HepG2 (cell line): Measurements from ENCODE around the gene CLDN9. TPM values are rescaled to one million over a fixed set of nuclear protein-coding genes. Genes with fewer than 3 reads are reported as not detected.

Experiments used
- ATAC-seq: fragments of 200-7000 bp; cut with Tn5 transposase; 3 replicates; pipeline ENCODE4 v1.9.1; 2020; ENCODE audit warnings: mild to moderate bottlenecking, moderate library complexity
- BruUV-seq: library from RNA; stranded (reverse); fragments of 400-500 nt; replicated peaks from 2 replicates; lab custom pipeline; 2021; lab: Mats Ljungman, UMichigan
- CTCF ChIA-PET: fragments of 300-600 bp; formaldehyde crosslinking; extraction: SDS; loops from one replicate; lab custom pipeline; 2021; ENCODE audit warnings: low total read pairs, inconsistent platforms, low intra/inter-chr PET ratio; lab: Yijun Ruan, JAX
- POLR2A ChIA-PET: fragments of 350-600 bp; sonication (Branson Sonifier 250); formaldehyde crosslinking; loops from one replicate; lab custom pipeline; 2020; ENCODE audit warnings: antibody characterized with exemption, inconsistent platforms; lab: Yijun Ruan, JAX
- DNase-seq: peaks from one replicate; pipeline ENCODE4 v3.0.0-alpha.2; 2015; ENCODE audit warnings: low spot score
- FAIRE-seq: peaks from 3 replicates; lab custom pipeline; 2011; peaks lifted over from hg19 to GRCh38; lab: Jason Lieb, UNC
- H2AFZ ChIP-seq: one replicate; pipeline ENCODE4 v1.6.1; 2011; ENCODE audit warnings: low read length, inconsistent platforms
- H3K27ac ChIP-seq: fragments of 300-600 bp; 3 replicates; pipeline ENCODE4 v1.8.0; 2011; ENCODE audit warnings: mixed run types, mild to moderate bottlenecking, mixed read lengths, low read length, inconsistent platforms; ENCODE audit not compliant: insufficient read depth; ENCODE audit errors: extremely low read length
- H3K27me3 ChIP-seq, 2 experiments: fragments of 200-600 bp in 1 of 2; 2 replicates in 1 of 2; 3 replicates in 1 of 2; pipeline versions ENCODE4 v1.6.0 to v1.8.0; 2011; ENCODE audit warnings: low read length in 2 of 2, mild to moderate bottlenecking in 2 of 2, moderate library complexity in 2 of 2, inconsistent platforms in 1 of 2; ENCODE audit not compliant: insufficient read depth in 2 of 2, control insufficient read depth in 1 of 2
- H3K36me3 ChIP-seq, 2 experiments: fragments of 200-600 bp in 1 of 2; replicated peaks in 1 of 2; 2 replicates in 1 of 2; 3 replicates in 1 of 2; pipeline versions ENCODE4 v1.5.1 to v1.8.0; 2011; ENCODE audit warnings: low read length in 2 of 2, inconsistent platforms in 1 of 2; ENCODE audit not compliant: insufficient read depth in 2 of 2, control insufficient read depth in 1 of 2
- H3K4me1 ChIP-seq: 2 replicates; pipeline ENCODE4 v1.5.1; 2012; ENCODE audit warnings: low read length, inconsistent platforms; ENCODE audit not compliant: insufficient read depth
- H3K4me2 ChIP-seq: 2 replicates; pipeline ENCODE4 v1.6.0; 2011; ENCODE audit warnings: low read depth, low read length, inconsistent platforms
- H3K4me3 ChIP-seq, 3 experiments: fragments of 200-600 bp in 1 of 3; sonication (generic), shearing (Covaris generic) in 1 of 3; replicated peaks in 1 of 3; 2 replicates each; pipeline ENCODE4 v1.5.1; 2011 to 2016; ENCODE audit warnings: low read length in 3 of 3, inconsistent platforms in 2 of 3, low read depth in 2 of 3, mild to moderate bottlenecking in 2 of 3, control low read depth in 1 of 3, mixed read lengths in 1 of 3; ENCODE audit not compliant: insufficient read depth in 1 of 3
- H3K79me2 ChIP-seq: one replicate; pipeline ENCODE4 v1.6.1; 2011; ENCODE audit warnings: low read length, inconsistent platforms; ENCODE audit not compliant: insufficient read depth
- H3K9ac ChIP-seq: 2 replicates; pipeline ENCODE4 v1.6.0; 2011; ENCODE audit warnings: mild to moderate bottlenecking, low read depth, low read length, inconsistent platforms; ENCODE audit not compliant: insufficient read depth
- H3K9me3 ChIP-seq: 2 replicates; pipeline ENCODE4 v1.5.1; 2012; ENCODE audit warnings: mild to moderate bottlenecking, low read length
- H4K20me1 ChIP-seq: 2 replicates; pipeline ENCODE4 v1.6.0; 2011; ENCODE audit warnings: inconsistent platforms, mild to moderate bottlenecking, low read length, moderate library complexity; ENCODE audit not compliant: insufficient read depth
- ZNF616 ChIP-seq: sonication (generic); formaldehyde crosslinking; IDR thresholded peaks from 2 replicates; pipeline ENCODE4 v1.5.0; 2020; ENCODE audit warnings: low read depth, mild to moderate bottlenecking, missing genetic modification reagents
- ZNF629 ChIP-seq: sonication (generic); formaldehyde crosslinking; conservative IDR thresholded peaks from 2 replicates; pipeline ENCODE4 v1.5.0; 2020; ENCODE audit warnings: missing genetic modification reagents
- WGBS: methylation state at CpG from one replicate; pipeline ENCODE4 v1.1.6; 2017; ENCODE audit warnings: low lambda C conversion rate; 5-methylcytosine and 5-hydroxymethylcytosine counted together
- in situ Hi-C: cut with HindIII; loops from 2 replicates; pipeline ENCODE4 v1.10.0; 2017; ENCODE audit warnings: low pct_unique_long_range_greater_than_20kb; ENCODE audit not compliant: extremely low pct_ligation_motif_present
- intact Hi-C: fragments of 100-400 bp; cut with micrococcal nuclease; formaldehyde crosslinking; loops from one replicate; pipeline ENCODE4 v1.10.0; 2022; ENCODE audit not compliant: unreplicated experiment
- polyA plus RNA-seq, 8 experiments: library from polyadenylated mRNA; depleted of rRNA in 3 of 8; stranded (reverse) in 7 of 8; unstranded in 1 of 8; fragments of >200 nt; fragmentation: Illumina TruSeq in 4 of 8; extraction: Trizol in 4 of 8; gene quantifications; 2 replicates each; pipeline versions ENCODE4 v1.2.1 to v1.2.3, GENCODE V29; 2011 to 2016; ENCODE audit warnings: low read depth in 4 of 8, missing spikeins in 1 of 8, mixed read lengths in 1 of 8; ENCODE audit not compliant: insufficient read depth in 1 of 8
- total RNA-seq, 5 experiments: library from RNA; depleted of rRNA; stranded (reverse); fragments of >200 nt; fragmentation: Illumina TruSeq; extraction: Trizol; gene quantifications; 2 replicates each; pipeline ENCODE4 v1.2.3, GENCODE V29; 2016; ENCODE audit warnings: low read depth in 1 of 5
- TF ChIP-seq, protein P1 (sequence below): sonication (generic); formaldehyde crosslinking; IDR thresholded peaks from 2 replicates; pipeline ENCODE4 v1.4.0; 2020; ENCODE audit warnings: missing genetic modification reagents
- TF ChIP-seq, protein P2 (sequence below): sonication (generic); formaldehyde crosslinking; IDR thresholded peaks from 2 replicates; pipeline ENCODE4 v1.4.0; 2020; ENCODE audit warnings: mild to moderate bottlenecking, missing genetic modification reagents

CLDN9 gene
- total and polyA plus RNA-seq, 2 of the 13 experiments (the other 11 are each of a cell fraction or from before 2014, with no cell fraction given): 0.15 to 0.26 TPM

DNA sequence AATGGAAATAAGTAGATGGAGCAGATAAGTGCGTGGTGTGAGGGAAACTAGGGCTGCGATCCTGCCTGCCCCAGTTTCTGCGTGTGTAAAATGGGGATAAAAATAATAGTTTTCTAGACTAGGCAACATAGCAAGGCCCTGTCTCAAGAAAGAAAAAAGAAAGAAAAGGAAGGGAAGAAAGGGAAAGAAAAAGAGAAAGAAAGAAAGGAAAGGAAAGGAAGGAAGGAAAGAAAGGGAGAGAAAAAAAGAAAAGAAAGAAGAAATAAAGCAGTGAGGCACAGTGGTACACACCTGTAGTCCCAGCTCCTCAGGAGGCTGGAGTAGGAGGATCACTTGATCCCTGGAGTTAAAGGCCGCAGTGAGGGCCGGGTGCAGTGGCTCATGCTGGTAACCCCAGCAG, 30.3 kb upstream of the CLDN9 start:
- 46% methylated on average over 5 of the region's 5 CpGs for WGBS
- in situ Hi-C loops (no loop called here), intact Hi-C loops (loop anchor here (2.0 kb wide), 1 partner anchor 18 kb away; the partner anchor contains the start of gene KREMEN2)
- H4K20me1 ChIP-seq: no peaks in the 10 kb centered on the region
- no peak overlapping the region for H2AFZ ChIP-seq
- ChIA-PET POLR2A (interaction anchor here (0.6 to 3.9 kb wide), 4 partner anchors 18 to 230 kb away, joined by 3 to 48 read pairs (median 17); partner anchors contain the start of genes HCFC1R1, KREMEN2, SRRM2 and THOC6), CTCF (no interaction called here)
- no peak for DNase-seq
- no peak overlapping the region for H3K4me2 ChIP-seq
- no peak overlapping the region for H3K9ac ChIP-seq
- no peak overlapping the region for H3K4me3 ChIP-seq
- no peak for FAIRE-seq
- peaks cover 26% of the 10 kb centered on the region for H3K4me1 ChIP-seq
- H3K9me3 ChIP-seq: no peaks in the 10 kb centered on the region
- peaks cover 8 to 30% of the 10 kb centered on the region in 2 experiments; a peak in 4 of 5 replicates for H3K27me3 ChIP-seq
- no peaks in the 10 kb centered on the region for H3K36me3 ChIP-seq
- TF ChIP-seq, protein P1, sequence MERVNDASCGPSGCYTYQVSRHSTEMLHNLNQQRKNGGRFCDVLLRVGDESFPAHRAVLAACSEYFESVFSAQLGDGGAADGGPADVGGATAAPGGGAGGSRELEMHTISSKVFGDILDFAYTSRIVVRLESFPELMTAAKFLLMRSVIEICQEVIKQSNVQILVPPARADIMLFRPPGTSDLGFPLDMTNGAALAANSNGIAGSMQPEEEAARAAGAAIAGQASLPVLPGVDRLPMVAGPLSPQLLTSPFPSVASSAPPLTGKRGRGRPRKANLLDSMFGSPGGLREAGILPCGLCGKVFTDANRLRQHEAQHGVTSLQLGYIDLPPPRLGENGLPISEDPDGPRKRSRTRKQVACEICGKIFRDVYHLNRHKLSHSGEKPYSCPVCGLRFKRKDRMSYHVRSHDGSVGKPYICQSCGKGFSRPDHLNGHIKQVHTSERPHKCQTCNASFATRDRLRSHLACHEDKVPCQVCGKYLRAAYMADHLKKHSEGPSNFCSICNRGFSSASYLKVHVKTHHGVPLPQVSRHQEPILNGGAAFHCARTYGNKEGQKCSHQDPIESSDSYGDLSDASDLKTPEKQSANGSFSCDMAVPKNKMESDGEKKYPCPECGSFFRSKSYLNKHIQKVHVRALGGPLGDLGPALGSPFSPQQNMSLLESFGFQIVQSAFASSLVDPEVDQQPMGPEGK (CRISPR knock-in tag): no peak
- TF ChIP-seq ZNF629 (CRISPR knock-in tag): 0 out of 2 replicates have a peak, but pooled peaks have one; percentile 15
- TF ChIP-seq ZNF616 (CRISPR knock-in tag): no peak
- TF ChIP-seq, protein P2, sequence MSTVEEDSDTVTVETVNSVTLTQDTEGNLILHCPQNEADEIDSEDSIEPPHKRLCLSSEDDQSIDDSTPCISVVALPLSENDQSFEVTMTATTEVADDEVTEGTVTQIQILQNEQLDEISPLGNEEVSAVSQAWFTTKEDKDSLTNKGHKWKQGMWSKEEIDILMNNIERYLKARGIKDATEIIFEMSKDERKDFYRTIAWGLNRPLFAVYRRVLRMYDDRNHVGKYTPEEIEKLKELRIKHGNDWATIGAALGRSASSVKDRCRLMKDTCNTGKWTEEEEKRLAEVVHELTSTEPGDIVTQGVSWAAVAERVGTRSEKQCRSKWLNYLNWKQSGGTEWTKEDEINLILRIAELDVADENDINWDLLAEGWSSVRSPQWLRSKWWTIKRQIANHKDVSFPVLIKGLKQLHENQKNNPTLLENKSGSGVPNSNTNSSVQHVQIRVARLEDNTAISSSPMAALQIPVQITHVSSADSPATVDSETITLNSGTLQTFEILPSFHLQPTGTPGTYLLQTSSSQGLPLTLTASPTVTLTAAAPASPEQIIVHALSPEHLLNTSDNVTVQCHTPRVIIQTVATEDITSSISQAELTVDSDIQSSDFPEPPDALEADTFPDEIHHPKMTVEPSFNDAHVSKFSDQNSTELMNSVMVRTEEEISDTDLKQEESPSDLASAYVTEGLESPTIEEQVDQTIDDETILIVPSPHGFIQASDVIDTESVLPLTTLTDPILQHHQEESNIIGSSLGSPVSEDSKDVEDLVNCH (CRISPR knock-in tag): no peak
- H3K27ac ChIP-seq: no peak overlapping the region
- no TSS peak for BruUV-seq
- no peak for ATAC-seq
- peaks cover 8% of the 10 kb centered on the region for H3K79me2 ChIP-seq
